Ovary (tissue), 9 donors: ENCODE results near the gene SLC5A11. TPM values are rescaled to one million over a fixed set of nuclear protein-coding genes. Genes with fewer than 3 reads are reported as not detected.

ENCODE experiments used
- DNase-seq, 5 donors: peaks; one replicate each; pipeline ENCODE4 v3.0.0-alpha.2; 2019 to 2020
- H3K27ac ChIP-seq, 2 donors: fragments of 200-600 bp; one replicate each; pipeline versions ENCODE4 v1.5.1 to v1.8.0; 2019 to 2022
- H3K27me3 ChIP-seq: fragments of 200-600 bp; one replicate; pipeline ENCODE4 v1.8.0; 2022
- H3K36me3 ChIP-seq: fragments of 200-600 bp; sonication (generic); one replicate; pipeline ENCODE4 v1.5.1; 2019
- H3K4me1 ChIP-seq: one replicate; pipeline ENCODE4 v1.8.1; 2013; ENCODE audit warnings: mild to moderate bottlenecking, moderate library complexity; ENCODE audit not compliant: insufficient read depth
- H3K4me3 ChIP-seq: fragments of 200-600 bp; sonication (generic); one replicate; pipeline ENCODE4 v1.5.1; 2017
- H3K9me3 ChIP-seq, 2 donors: fragments of 200-600 bp in 1 of 2; sonication (generic) in 1 of 2; one replicate each; pipeline versions ENCODE4 v1.5.1 to v1.8.1; 2013 to 2019; ENCODE audit warnings: mild to moderate bottlenecking in 1 of 2, moderate library complexity in 1 of 2
- CTCF ChIP-seq, 3 donors: fragments of 450-650 bp in 2 of 3; fragments of 200-600 bp in 1 of 3; IDR thresholded peaks; one replicate each; pipeline versions ENCODE4 v1.5.1 to v1.8.0; 2016 to 2022; ENCODE audit warnings: antibody characterized with exemption in 3 of 3, mild to moderate bottlenecking in 1 of 3
- EP300 ChIP-seq: sonication (generic); formaldehyde crosslinking; IDR thresholded peaks from one replicate; pipeline ENCODE4 v1.6.1; 2017; ENCODE audit warnings: antibody characterized with exemption
- POLR2A ChIP-seq: fragments of 450-650 bp; IDR thresholded peaks from one replicate; pipeline ENCODE4 v1.6.1; 2017; ENCODE audit warnings: antibody characterized with exemption, mild to moderate bottlenecking, moderate library complexity
- WGBS, 3 donors: extraction: QIAGEN DNeasy Blood & Tissue Kit in 1 of 3; methylation state at CpG; one replicate each; pipeline versions ENCODE4 v1.1.5 to v1.1.7; 2013 to 2017; 5-methylcytosine and 5-hydroxymethylcytosine counted together
- intact Hi-C, 4 donors: fragments of 100-400 bp; cut with DNase I; formaldehyde crosslinking; loops; one replicate each; pipeline versions ENCODE4 v1.11.0 to v1.15.1; 2022 to 2023
- polyA plus RNA-seq, 2 donors: library from polyadenylated mRNA; stranded (reverse); fragments of 200-250 nt in 1 of 2; fragments of 350-450 nt in 1 of 2; fragmentation: Illumina TruSeq in 1 of 2; extraction: RNeasy Lipid Tissue Mini Kit (QIAGEN cat#74804) in 1 of 2; gene quantifications; one replicate each; pipeline ENCODE4 v1.2.3, GENCODE V29; 2013 to 2014
- total RNA-seq, 7 donors: library from RNA; depleted of rRNA in 2 of 7; stranded (reverse); fragments of >200 nt in 2 of 7; fragmentation: NEBNext Ultra II Directional in 3 of 7; extraction: Animal tissue kit (Norgen Biotek cat#: 25700) in 3 of 7; gene quantifications; one replicate each; pipeline versions ENCODE4 v1.1.0 to v1.2.4, GENCODE V29; 2016 to 2023
- donor health status: DM: no; HTN: no; CAD: no; lungs with moderate emphysema.
- donor health status: DM: no; HTN: no; CAD: no.
- donor health status: Bipolar disorder and iron deficiency.
- donor health status: DM: yes; HTN: yes; CAD: no.
- donor health status: DM: no; HTN: no; CAD: no.
- donor health status: DM: yes; HTN: yes; CAD: no.

Gene SLC5A11
- total and polyA plus RNA-seq, 9 donors, result 0.04 to 0.50 (median 0.28) TPM; not detected in 5

GRCh38 chr16:24939224-24939623 is 93.5 kb downstream of the SLC5A11 start:
- H3K4me3 ChIP-seq, result no peak overlapping the region
- H3K4me1 ChIP-seq, result no peaks in the 10 kb centered on the region
- intact Hi-C loops, result no loop called here
- no peaks in the 10 kb centered on the region for H3K9me3 ChIP-seq
- WGBS, 3 donors, result 91 to 98% (median 94%) methylated on average over 14 of the region's 14 CpGs
- H3K36me3 ChIP-seq, result no peaks in the 10 kb centered on the region
- H3K27ac ChIP-seq, result no peak overlapping the region
- no peaks in the 10 kb centered on the region for H3K27me3 ChIP-seq
- DNase-seq, result no peak
- TF ChIP-seq EP300 (no peak), POLR2A (no peak), CTCF (IDR thresholded peaks at IDR 0.05) (no peak)

GRCh38 chr16:24939738-24940137 is 94.0 kb downstream of the SLC5A11 start:
- Histone ChIP-seq H3K9me3 (no peaks in the 10 kb centered on the region), H3K27me3 (no peaks in the 10 kb centered on the region), H3K36me3 (no peaks in the 10 kb centered on the region), H3K27ac (no peak overlapping the region), H3K4me3 (no peak overlapping the region), H3K4me1 (no peaks in the 10 kb centered on the region)
- WGBS, 3 donors, result 94 to 98% (median 97%) methylated on average over 2 of the region's 2 CpGs
- no peak for TF ChIP-seq CTCF (IDR thresholded peaks at IDR 0.05)
- TF ChIP-seq EP300, result no peak
- TF ChIP-seq POLR2A, result no peak
- intact Hi-C loops, result no loop called here
- no peak for DNase-seq

- H3K36me3 ChIP-seq, result no peaks in the 10 kb centered on the region
- no peak overlapping the region for H3K4me3 ChIP-seq
- no peak for TF ChIP-seq CTCF (IDR thresholded peaks at IDR 0.05)
- no peak for TF ChIP-seq EP300
- TF ChIP-seq POLR2A, result no peak
- H3K27ac ChIP-seq, result no peak overlapping the region
- H3K9me3 ChIP-seq, result no peaks in the 10 kb centered on the region
- no peaks in the 10 kb centered on the region for H3K4me1 ChIP-seq
- no peaks in the 10 kb centered on the region for H3K27me3 ChIP-seq
- intact Hi-C loops, result no loop called here
- no peak for DNase-seq
- 96 to 97% (median 96%) methylated on average over 7 of the region's 7 CpGs for WGBS, 3 donors
Measured at GRCh38 chr16:24943471-24943870, 97.7 kb downstream of the SLC5A11 start.

GRCh38 chr16:24944206-24944605 is 98.4 kb downstream of the SLC5A11 start:
- TF ChIP-seq POLR2A, result no peak
- no peak for TF ChIP-seq CTCF (IDR thresholded peaks at IDR 0.05)
- TF ChIP-seq EP300, result no peak
- intact Hi-C loops, result no loop called here
- Histone ChIP-seq H3K9me3 (no peaks in the 10 kb centered on the region), H3K27ac (no peak overlapping the region), H3K4me3 (no peak overlapping the region), H3K27me3 (no peaks in the 10 kb centered on the region), H3K4me1 (no peaks in the 10 kb centered on the region), H3K36me3 (no peaks in the 10 kb centered on the region)
- no peak for DNase-seq
- 93 to 95% (median 94%) methylated on average over 3 of the region's 3 CpGs for WGBS, 3 donors

- WGBS, 3 donors, result 84 to 91% (median 90%) methylated on average over 6 of the region's 6 CpGs
- no peak for DNase-seq
- intact Hi-C loops, result no loop called here
- no peaks in the 10 kb centered on the region for H3K4me1 ChIP-seq
- no peak for TF ChIP-seq CTCF (IDR thresholded peaks at IDR 0.05)
- no peak for TF ChIP-seq POLR2A
- no peak for TF ChIP-seq EP300
- no peaks in the 10 kb centered on the region for H3K9me3 ChIP-seq
- H3K27me3 ChIP-seq, result no peaks in the 10 kb centered on the region
- no peak overlapping the region for H3K27ac ChIP-seq
- no peaks in the 10 kb centered on the region for H3K36me3 ChIP-seq
- no peak overlapping the region for H3K4me3 ChIP-seq
Measured at GRCh38 chr16:24946155-24946554, 100.4 kb downstream of the SLC5A11 start.
